Osteoblast (primary cell): Measurements from ENCODE around the gene GP5. TPM values are rescaled to one million over a fixed set of nuclear protein-coding genes. Genes with fewer than 3 reads are reported as not detected.

Source experiments
- DNase-seq: peaks from one replicate; pipeline ENCODE4 v3.0.0; 2011; ENCODE audit warnings: low spot score, mixed read lengths; ENCODE audit not compliant: insufficient read length; ENCODE audit errors: missing footprints
- H2AFZ ChIP-seq: 2 replicates; pipeline ENCODE4 v1.6.0; 2011; ENCODE audit warnings: mild to moderate bottlenecking, low read length
- H3K27ac ChIP-seq: 2 replicates; pipeline ENCODE4 v1.5.1; 2011; ENCODE audit warnings: mild to moderate bottlenecking, low read depth, low read length, moderate library complexity
- H3K27me3 ChIP-seq: 2 replicates; pipeline ENCODE4 v1.6.0; 2012; ENCODE audit warnings: mild to moderate bottlenecking, control low read depth, inconsistent platforms, low read length, moderate library complexity; ENCODE audit not compliant: insufficient read depth
- H3K36me3 ChIP-seq: 2 replicates; pipeline ENCODE4 v1.5.1; 2011; ENCODE audit warnings: mild to moderate bottlenecking, low read length, control low read depth, moderate library complexity; ENCODE audit not compliant: insufficient read depth
- H3K4me1 ChIP-seq: 2 replicates; pipeline ENCODE4 v1.5.1; 2011; ENCODE audit warnings: mild to moderate bottlenecking, low read length, control low read depth, moderate library complexity; ENCODE audit not compliant: insufficient read depth
- H3K4me2 ChIP-seq: 2 replicates; pipeline ENCODE4 v1.6.0; 2011; ENCODE audit warnings: mild to moderate bottlenecking, low read length; ENCODE audit not compliant: insufficient read depth
- H3K4me3 ChIP-seq: fragments of 200-600 bp; sonication (generic); 3 replicates; pipeline ENCODE4 v1.5.1; 2012; ENCODE audit warnings: mild to moderate bottlenecking, low read length, inconsistent platforms; ENCODE audit not compliant: insufficient read depth
- H3K79me2 ChIP-seq: 2 replicates; pipeline ENCODE4 v1.6.0; 2012; ENCODE audit warnings: mild to moderate bottlenecking, low read length, control low read depth, inconsistent platforms; ENCODE audit not compliant: insufficient read depth
- H3K9me3 ChIP-seq: 2 replicates; pipeline ENCODE4 v1.5.1; 2011; ENCODE audit warnings: low read depth, low read length, control low read depth
- H4K20me1 ChIP-seq: 2 replicates; pipeline ENCODE4 v1.6.0; 2012; ENCODE audit warnings: mild to moderate bottlenecking, low read length, control low read depth; ENCODE audit not compliant: insufficient read depth
- total RNA-seq: library from RNA; depleted of rRNA; stranded (reverse); fragments of >200 nt; gene quantifications from 2 replicates; pipeline ENCODE4 v1.2.3, GENCODE V29; 2012
- TF ChIP-seq, protein P1 (sequence below): IDR thresholded peaks from 2 replicates; pipeline ENCODE4 v1.5.1; 2011; ENCODE audit warnings: mild to moderate bottlenecking, low read depth, low read length, moderate library complexity; ENCODE audit errors: extremely low read depth

The GP5 gene
- total RNA-seq, 1 donor = 0.36 TPM

DNA sequence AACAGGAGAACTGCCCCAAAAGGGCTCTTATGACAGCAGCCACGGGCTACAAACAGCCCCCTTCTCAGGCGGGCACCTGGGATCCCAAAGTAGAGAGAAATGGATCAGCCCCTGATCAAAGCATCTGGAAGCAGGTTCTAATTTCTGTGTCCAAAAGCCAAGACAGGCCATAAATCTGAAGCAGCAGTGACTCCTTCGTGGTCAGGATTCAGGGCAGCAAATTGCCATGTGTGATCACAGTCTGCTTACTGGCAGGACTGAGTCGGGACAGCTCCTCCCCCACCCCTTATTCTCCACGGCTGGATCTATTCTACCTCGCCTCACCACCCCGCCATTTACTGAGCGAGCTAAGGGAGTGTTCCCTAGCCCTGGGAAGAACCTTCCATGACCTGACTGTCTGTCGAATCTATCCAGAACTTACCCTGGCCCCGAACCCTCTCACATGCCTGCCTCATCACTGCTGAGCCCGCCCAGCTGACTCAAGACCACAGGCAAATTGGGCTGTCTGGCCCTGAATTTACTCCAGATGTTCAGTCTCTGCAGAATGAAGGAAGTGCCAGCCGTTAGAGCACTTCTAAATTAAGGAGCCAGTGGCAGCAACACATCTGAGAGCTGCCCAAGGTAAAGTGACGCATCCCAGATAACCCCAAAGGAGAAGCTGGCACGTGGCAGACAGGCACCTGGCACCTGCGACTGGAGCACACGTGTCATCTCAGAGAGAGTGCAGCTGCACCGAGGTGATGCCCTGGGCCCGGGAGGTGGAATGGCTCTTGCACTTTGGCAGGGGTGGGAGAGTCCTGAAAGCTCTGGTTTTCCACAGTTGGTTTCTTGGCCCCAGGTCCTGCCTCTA is 30.8 kb downstream of the GP5 start:
- peak; percentile 95 for DNase-seq
- Histone ChIP-seq H3K36me3 (no peaks in the 10 kb centered on the region), H3K79me2 (no peaks in the 10 kb centered on the region), H4K20me1 (no peaks in the 10 kb centered on the region), H3K4me1 (peaks cover 34% of the 10 kb centered on the region), H3K27ac (no peak overlapping the region), H2AFZ (peak overlapping the region; percentile 26), H3K4me2 (peak overlapping the region; percentile 44), H3K27me3 (no peaks in the 10 kb centered on the region), H3K9me3 (no peaks in the 10 kb centered on the region), H3K4me3 (no peak overlapping the region)
- TF ChIP-seq, protein P1, sequence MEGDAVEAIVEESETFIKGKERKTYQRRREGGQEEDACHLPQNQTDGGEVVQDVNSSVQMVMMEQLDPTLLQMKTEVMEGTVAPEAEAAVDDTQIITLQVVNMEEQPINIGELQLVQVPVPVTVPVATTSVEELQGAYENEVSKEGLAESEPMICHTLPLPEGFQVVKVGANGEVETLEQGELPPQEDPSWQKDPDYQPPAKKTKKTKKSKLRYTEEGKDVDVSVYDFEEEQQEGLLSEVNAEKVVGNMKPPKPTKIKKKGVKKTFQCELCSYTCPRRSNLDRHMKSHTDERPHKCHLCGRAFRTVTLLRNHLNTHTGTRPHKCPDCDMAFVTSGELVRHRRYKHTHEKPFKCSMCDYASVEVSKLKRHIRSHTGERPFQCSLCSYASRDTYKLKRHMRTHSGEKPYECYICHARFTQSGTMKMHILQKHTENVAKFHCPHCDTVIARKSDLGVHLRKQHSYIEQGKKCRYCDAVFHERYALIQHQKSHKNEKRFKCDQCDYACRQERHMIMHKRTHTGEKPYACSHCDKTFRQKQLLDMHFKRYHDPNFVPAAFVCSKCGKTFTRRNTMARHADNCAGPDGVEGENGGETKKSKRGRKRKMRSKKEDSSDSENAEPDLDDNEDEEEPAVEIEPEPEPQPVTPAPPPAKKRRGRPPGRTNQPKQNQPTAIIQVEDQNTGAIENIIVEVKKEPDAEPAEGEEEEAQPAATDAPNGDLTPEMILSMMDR = no peak

- Histone ChIP-seq H3K36me3 (no peaks in the 10 kb centered on the region), H3K9me3 (no peaks in the 10 kb centered on the region), H3K4me3 (no peak overlapping the region), H3K79me2 (no peaks in the 10 kb centered on the region), H3K4me1 (peaks cover 34% of the 10 kb centered on the region), H3K4me2 (no peak overlapping the region), H4K20me1 (no peaks in the 10 kb centered on the region), H2AFZ (no peak overlapping the region), H3K27ac (no peak overlapping the region), H3K27me3 (no peaks in the 10 kb centered on the region)
- peak; percentile 35 for DNase-seq
- TF ChIP-seq, protein P1 = no peak
Measured at GRCh38 chr3:194365978-194366490, 33.0 kb downstream of the GP5 start.

DNA sequence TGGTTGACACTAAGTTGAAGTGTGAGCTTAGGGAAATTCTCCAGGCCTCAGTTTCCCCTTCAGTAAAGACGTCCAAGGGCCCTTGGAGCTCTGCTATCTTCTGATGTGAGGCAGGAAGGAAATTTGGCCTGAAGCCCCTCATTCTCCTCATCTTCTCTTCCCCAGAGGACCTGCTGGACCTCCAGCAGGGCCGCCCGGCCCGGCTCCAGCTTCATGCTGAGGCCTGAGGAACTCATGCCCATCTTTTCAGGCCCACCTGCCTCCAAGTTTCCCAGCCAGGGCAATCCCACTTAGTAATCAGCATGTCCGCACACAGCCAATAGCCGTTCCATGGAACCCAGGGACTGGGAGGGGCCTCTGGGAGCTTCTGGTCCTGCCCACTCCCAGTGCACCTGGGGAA is 33.5 kb downstream of the GP5 start:
- Histone ChIP-seq H4K20me1 (no peaks in the 10 kb centered on the region), H3K27ac (no peak overlapping the region), H3K4me3 (no peak overlapping the region), H2AFZ (no peak overlapping the region), H3K36me3 (no peaks in the 10 kb centered on the region), H3K4me2 (peak overlapping the region; percentile 25), H3K27me3 (no peaks in the 10 kb centered on the region), H3K79me2 (no peaks in the 10 kb centered on the region), H3K4me1 (peaks cover 34% of the 10 kb centered on the region), H3K9me3 (no peaks in the 10 kb centered on the region)
- TF ChIP-seq, protein P1 = no peak
- no peak for DNase-seq

GRCh38 chr3:194364652-194365434 is 34.2 kb downstream of the GP5 start:
- H3K36me3 ChIP-seq = no peaks in the 10 kb centered on the region
- peak overlapping the region; percentile 42 for H2AFZ ChIP-seq
- H3K27me3 ChIP-seq = no peaks in the 10 kb centered on the region
- peaks cover 31% of the 10 kb centered on the region for H3K4me1 ChIP-seq
- no peaks in the 10 kb centered on the region for H4K20me1 ChIP-seq
- DNase-seq = peak; percentile 93
- H3K4me2 ChIP-seq = peak overlapping the region; percentile 25
- H3K4me3 ChIP-seq = peak overlapping the region; percentile 2
- H3K79me2 ChIP-seq = no peaks in the 10 kb centered on the region
- TF ChIP-seq, protein P1 = no peak
- no peak overlapping the region for H3K27ac ChIP-seq
- H3K9me3 ChIP-seq = no peaks in the 10 kb centered on the region
